Central memory CD8-positive, alpha-beta T cell (primary cell): ENCODE data around the gene ZSWIM6.

Source experiments
- ATAC-seq: fragments of 150-1000 bp; cut with Tn5 transposase; replicated peaks from 2 replicates; pipeline ENCODE4 v1.10.0; 2022; ENCODE audit warnings: mild to moderate bottlenecking, moderate FRiP score, moderate number of reproducible peaks; ENCODE audit not compliant: poor library complexity, severe bottlenecking; ENCODE audit errors: extremely low read depth
- DNase-seq, 2 donors: peaks; one replicate each; pipeline ENCODE4 v3.0.0; 2021; ENCODE audit warnings: low spot score in 2 of 2
- H3K27ac Mint-ChIP-seq: one replicate; pipeline ENCODE4 v1.8.0; 2022; ENCODE audit warnings: low read depth, mild to moderate bottlenecking, moderate library complexity, mixed read lengths
- H3K27me3 Mint-ChIP-seq: one replicate; pipeline ENCODE4 v1.8.0; 2022; ENCODE audit warnings: mixed read lengths
- H3K36me3 Mint-ChIP-seq: one replicate; pipeline ENCODE4 v1.8.0; 2022; ENCODE audit warnings: mild to moderate bottlenecking, moderate library complexity, mixed read lengths; ENCODE audit not compliant: insufficient read depth
- H3K4me1 Mint-ChIP-seq: one replicate; pipeline ENCODE4 v1.8.0; 2022; ENCODE audit warnings: mixed read lengths
- H3K4me3 Mint-ChIP-seq: one replicate; pipeline ENCODE4 v1.8.0; 2022; ENCODE audit warnings: mild to moderate bottlenecking, moderate library complexity, mixed read lengths
- H3K9me3 Mint-ChIP-seq: one replicate; pipeline ENCODE4 v1.8.0; 2022; ENCODE audit warnings: mixed read lengths

Gene ZSWIM6

GRCh38 chr5:61551637-61552313 is 219.7 kb downstream of the ZSWIM6 start:
- Mint-ChIP-seq H3K4me3 (no peak overlapping the region), H3K9me3 (no peaks in the 10 kb centered on the region)

GRCh38 chr5:61559146-61559545 is 227.1 kb downstream of the ZSWIM6 start:
- no peaks in the 10 kb centered on the region for H3K9me3 Mint-ChIP-seq
- H3K36me3 Mint-ChIP-seq = no peaks in the 10 kb centered on the region
- no peak overlapping the region for H3K4me3 Mint-ChIP-seq
- no peak for DNase-seq
- ATAC-seq = no peak
- H3K27me3 Mint-ChIP-seq = peaks cover 27% of the 10 kb centered on the region
- H3K4me1 Mint-ChIP-seq = no peaks in the 10 kb centered on the region
- no peak overlapping the region for H3K27ac Mint-ChIP-seq

More at GRCh38 chr5:61551637-61552313, 219.7 kb downstream of the ZSWIM6 start:
- H3K27ac Mint-ChIP-seq = no peak overlapping the region
- no peaks in the 10 kb centered on the region for H3K4me1 Mint-ChIP-seq
- ATAC-seq (no peak), DNase-seq (no peak)
- no peaks in the 10 kb centered on the region for H3K36me3 Mint-ChIP-seq
- H3K27me3 Mint-ChIP-seq = peaks cover 19% of the 10 kb centered on the region

GRCh38 chr5:61559722-61560121 is 227.7 kb downstream of the ZSWIM6 start:
- H3K9me3 Mint-ChIP-seq = no peaks in the 10 kb centered on the region
- no peak overlapping the region for H3K4me3 Mint-ChIP-seq
- H3K27ac Mint-ChIP-seq = no peak overlapping the region
- H3K36me3 Mint-ChIP-seq = no peaks in the 10 kb centered on the region
- peaks cover 21% of the 10 kb centered on the region for H3K27me3 Mint-ChIP-seq
- ATAC-seq = no peak
- no peaks in the 10 kb centered on the region for H3K4me1 Mint-ChIP-seq
- DNase-seq = no peak

GRCh38 chr5:61563401-61563800 is 231.3 kb downstream of the ZSWIM6 start:
- no peaks in the 10 kb centered on the region for H3K36me3 Mint-ChIP-seq
- H3K4me3 Mint-ChIP-seq = no peak overlapping the region
- no peaks in the 10 kb centered on the region for H3K4me1 Mint-ChIP-seq
- no peak for DNase-seq
- no peak overlapping the region for H3K27ac Mint-ChIP-seq
- peaks cover 11% of the 10 kb centered on the region for H3K27me3 Mint-ChIP-seq
- no peak for ATAC-seq
- no peaks in the 10 kb centered on the region for H3K9me3 Mint-ChIP-seq

- Mint-ChIP-seq H3K9me3 (no peaks in the 10 kb centered on the region), H3K36me3 (no peaks in the 10 kb centered on the region), H3K27ac (no peak overlapping the region), H3K27me3 (peaks cover 32% of the 10 kb centered on the region), H3K4me1 (no peaks in the 10 kb centered on the region), H3K4me3 (no peak overlapping the region)
- no peak for DNase-seq
- no peak for ATAC-seq
Measured at GRCh38 chr5:61567337-61567736, 235.3 kb downstream of the ZSWIM6 start.

GRCh38 chr5:61569353-61569752 is 237.3 kb downstream of the ZSWIM6 start:
- DNase-seq (no peak), ATAC-seq (no peak)
- no peak overlapping the region for H3K4me3 Mint-ChIP-seq
- H3K27ac Mint-ChIP-seq = no peak overlapping the region
- no peaks in the 10 kb centered on the region for H3K36me3 Mint-ChIP-seq
- H3K4me1 Mint-ChIP-seq = no peaks in the 10 kb centered on the region
- H3K9me3 Mint-ChIP-seq = no peaks in the 10 kb centered on the region
- peaks cover 32% of the 10 kb centered on the region for H3K27me3 Mint-ChIP-seq

GRCh38 chr5:61570767-61571166 is 238.7 kb downstream of the ZSWIM6 start:
- DNase-seq (no peak), ATAC-seq (no peak)
- Mint-ChIP-seq H3K4me3 (no peak overlapping the region), H3K9me3 (no peaks in the 10 kb centered on the region), H3K27ac (no peak overlapping the region), H3K4me1 (no peaks in the 10 kb centered on the region), H3K27me3 (peaks cover 32% of the 10 kb centered on the region), H3K36me3 (no peaks in the 10 kb centered on the region)

GRCh38 chr5:61572959-61573358 is 240.9 kb downstream of the ZSWIM6 start:
- no peak for DNase-seq
- Mint-ChIP-seq H3K4me1 (no peaks in the 10 kb centered on the region), H3K9me3 (no peaks in the 10 kb centered on the region), H3K27me3 (peaks cover 21% of the 10 kb centered on the region), H3K36me3 (no peaks in the 10 kb centered on the region), H3K4me3 (no peak overlapping the region), H3K27ac (no peak overlapping the region)
- no peak for ATAC-seq

GRCh38 chr5:61575103-61575502 is 243.0 kb downstream of the ZSWIM6 start:
- no peaks in the 10 kb centered on the region for H3K4me1 Mint-ChIP-seq
- DNase-seq = no peak

GRCh38 chr5:61575581-61575980 is 243.5 kb downstream of the ZSWIM6 start:
- Mint-ChIP-seq H3K9me3 (no peaks in the 10 kb centered on the region), H3K27me3 (peaks cover 10% of the 10 kb centered on the region), H3K4me1 (no peaks in the 10 kb centered on the region), H3K27ac (no peak overlapping the region), H3K36me3 (no peaks in the 10 kb centered on the region), H3K4me3 (no peak overlapping the region)
- ATAC-seq = no peak
- DNase-seq = no peak

More at GRCh38 chr5:61575103-61575502, 243.0 kb downstream of the ZSWIM6 start:
- no peak overlapping the region for H3K27ac Mint-ChIP-seq
- peaks cover 10% of the 10 kb centered on the region for H3K27me3 Mint-ChIP-seq
- no peaks in the 10 kb centered on the region for H3K36me3 Mint-ChIP-seq
- H3K4me3 Mint-ChIP-seq = no peak overlapping the region
- no peak for ATAC-seq
- no peaks in the 10 kb centered on the region for H3K9me3 Mint-ChIP-seq

- no peaks in the 10 kb centered on the region for H3K4me1 Mint-ChIP-seq
Measured at GRCh38 chr5:61576556-61576955, 244.5 kb downstream of the ZSWIM6 start.

GRCh38 chr5:61578858-61579503 is 246.9 kb downstream of the ZSWIM6 start:
- Mint-ChIP-seq H3K27me3 (no peaks in the 10 kb centered on the region), H3K4me1 (no peaks in the 10 kb centered on the region), H3K27ac (no peak overlapping the region), H3K36me3 (no peaks in the 10 kb centered on the region), H3K4me3 (no peak overlapping the region), H3K9me3 (no peaks in the 10 kb centered on the region)
- ATAC-seq (no peak), DNase-seq (no peak)

More at GRCh38 chr5:61576556-61576955, 244.5 kb downstream of the ZSWIM6 start:
- Mint-ChIP-seq H3K36me3 (no peaks in the 10 kb centered on the region), H3K4me3 (no peak overlapping the region), H3K9me3 (no peaks in the 10 kb centered on the region), H3K27ac (no peak overlapping the region), H3K27me3 (peaks cover under 1% of the 10 kb centered on the region)
- DNase-seq = no peak
- ATAC-seq = no peak

GRCh38 chr5:61582205-61582820 is 250.3 kb downstream of the ZSWIM6 start:
- Mint-ChIP-seq H3K27me3 (peaks cover 12% of the 10 kb centered on the region), H3K9me3 (peaks cover 2% of the 10 kb centered on the region), H3K4me1 (no peaks in the 10 kb centered on the region), H3K36me3 (no peaks in the 10 kb centered on the region), H3K27ac (no peak overlapping the region), H3K4me3 (no peak overlapping the region)
- ATAC-seq (no peak), DNase-seq (no peak)
